GM12892 (cell line): ENCODE results near the gene PEAK1.

Experiments used
- POLR2A ChIP-seq: IDR thresholded peaks from 2 replicates; pipeline ENCODE4 v1.6.1; 2011; ENCODE audit warnings: low read depth, low read length, control low read depth
- POLR2AphosphoS5 ChIP-seq: IDR thresholded peaks from 2 replicates; pipeline ENCODE4 v1.6.1; 2011; ENCODE audit warnings: low read depth, low read length, control low read depth
- TAF1 ChIP-seq: IDR thresholded peaks from 2 replicates; pipeline ENCODE4 v1.6.1; 2011; ENCODE audit warnings: low read depth, mild to moderate bottlenecking, control low read depth, low read length, borderline replicate concordance

DNA sequence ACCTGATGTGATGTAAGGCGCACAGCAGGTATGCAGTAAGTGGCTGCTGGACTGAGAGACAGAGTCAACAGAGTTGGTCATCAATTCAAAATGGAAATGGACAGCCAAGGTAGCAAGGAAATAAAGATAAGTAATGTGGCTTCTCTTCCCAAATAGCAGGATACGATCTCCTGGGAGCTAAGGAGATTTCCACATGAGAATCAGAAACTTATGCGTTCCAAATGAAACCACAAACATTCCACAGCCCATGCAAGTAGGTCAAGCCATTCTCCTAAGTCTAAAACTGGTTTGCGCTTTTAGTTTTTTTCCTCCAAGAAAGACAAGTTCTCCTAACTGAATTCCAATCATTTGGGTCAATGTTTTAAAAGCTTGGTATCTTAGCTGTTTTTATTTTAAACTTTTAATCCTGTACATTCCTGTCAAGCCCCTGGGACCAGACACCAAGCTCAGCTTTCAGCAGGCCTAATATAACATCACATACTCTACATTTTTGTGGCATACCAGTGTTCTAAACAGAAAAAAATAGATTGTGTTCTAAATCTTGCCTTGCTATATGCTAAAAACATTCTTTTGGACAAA lies 275.3 kb downstream of the PEAK1 start:
- no peak for TF ChIP-seq TAF1
- TF ChIP-seq POLR2A, result no peak
- no peak for TF ChIP-seq POLR2AphosphoS5
